HG02970 (cell line): Measurements from ENCODE around the gene MANSC4.
A peak's percentile ranks its signal among the peaks of the same experiment; 100 is the strongest.

Experiments
- ATAC-seq: cut with Tn5 transposase; IDR thresholded peaks from one replicate; pipeline ENCODE4 v1.9.1; 2021; ENCODE audit warnings: mild to moderate bottlenecking, moderate library complexity, moderate number of reproducible peaks; ENCODE audit not compliant: unreplicated experiment, low FRiP score

MANSC4 gene

DNA sequence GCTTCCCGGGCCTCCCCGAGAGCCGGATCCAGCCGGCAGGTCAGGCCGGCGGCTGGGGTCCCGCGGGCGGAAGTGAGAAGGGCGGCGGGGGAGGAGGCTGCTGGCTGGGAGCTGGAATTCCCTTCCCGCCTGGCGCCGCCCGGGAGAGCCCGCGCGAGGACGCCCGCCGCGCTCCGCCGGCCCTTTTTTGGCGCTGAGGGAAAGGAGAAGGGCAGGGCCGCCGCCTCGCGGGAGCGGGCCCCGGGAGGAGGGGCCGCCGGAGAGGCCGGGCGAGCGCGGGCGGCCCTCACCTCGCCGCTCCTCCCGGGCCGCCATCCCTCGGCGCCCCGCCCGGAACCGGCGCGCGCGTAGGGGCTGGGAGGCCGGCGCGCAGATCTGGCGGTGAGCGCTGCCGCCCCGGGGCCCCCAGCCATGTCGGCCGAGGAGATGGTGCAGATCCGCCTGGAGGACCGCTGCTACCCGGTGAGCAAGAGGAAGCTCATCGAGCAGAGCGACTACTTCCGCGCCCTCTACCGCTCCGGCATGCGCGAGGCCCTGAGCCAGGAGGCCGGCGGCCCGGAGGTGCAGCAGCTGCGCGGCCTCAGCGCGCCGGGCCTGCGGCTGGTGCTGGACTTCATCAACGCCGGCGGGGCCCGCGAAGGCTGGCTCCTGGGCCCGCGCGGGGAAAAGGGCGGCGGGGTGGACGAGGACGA is at the start of gene MANSC4, which contains the start of gene KLHL42:
MANSC4 (minus strand) TSS at position 317 of the 692 bp plus-strand sequence. CDS start 8,960 bp downstream, outside the sequence.
KLHL42 (plus strand) TSS at position 314 of the 692 bp plus-strand sequence; CDS start at position 412, 98 bp downstream.
- ATAC-seq = peak; percentile 82

DNA sequence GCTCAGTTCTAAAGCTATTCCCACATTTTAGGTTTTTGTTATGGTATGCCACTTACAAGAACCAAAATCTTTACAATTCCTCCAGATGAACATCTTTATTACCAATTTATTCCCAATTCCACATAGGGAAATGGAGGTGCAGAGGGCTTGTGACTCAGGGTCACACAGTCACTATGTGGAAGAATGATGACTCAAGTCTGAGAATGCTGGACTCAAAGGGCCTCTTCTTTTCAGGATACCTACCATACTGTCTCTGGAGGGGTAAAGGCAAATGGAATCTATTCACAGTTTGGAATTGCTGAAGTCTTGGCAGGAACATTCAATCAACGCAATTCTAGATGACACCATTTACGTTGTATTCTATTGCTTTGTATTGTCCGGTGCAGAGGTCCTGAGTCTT is 48.2 kb upstream of the MANSC4 start:
- no peak for ATAC-seq

DNA sequence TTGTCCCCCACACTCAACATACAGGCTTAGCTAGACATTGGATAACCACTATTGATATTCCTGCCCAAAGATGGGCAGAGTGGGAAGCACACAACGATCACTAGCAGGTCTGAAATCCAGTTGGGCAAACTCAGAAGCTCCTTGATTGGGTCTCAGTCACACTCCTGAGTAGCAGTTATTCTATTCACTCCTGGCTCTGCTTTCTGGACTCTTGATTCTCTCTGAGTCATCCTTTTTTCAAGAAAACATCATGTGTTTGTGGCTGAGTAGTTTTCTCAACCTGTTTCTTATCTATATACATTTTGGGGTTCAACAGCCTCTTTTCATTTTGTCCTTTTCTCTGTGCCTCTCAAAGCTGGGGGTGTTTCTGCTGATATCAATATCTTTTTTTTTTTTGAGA is 46.0 kb upstream of the MANSC4 start:
- no peak for ATAC-seq

DNA sequence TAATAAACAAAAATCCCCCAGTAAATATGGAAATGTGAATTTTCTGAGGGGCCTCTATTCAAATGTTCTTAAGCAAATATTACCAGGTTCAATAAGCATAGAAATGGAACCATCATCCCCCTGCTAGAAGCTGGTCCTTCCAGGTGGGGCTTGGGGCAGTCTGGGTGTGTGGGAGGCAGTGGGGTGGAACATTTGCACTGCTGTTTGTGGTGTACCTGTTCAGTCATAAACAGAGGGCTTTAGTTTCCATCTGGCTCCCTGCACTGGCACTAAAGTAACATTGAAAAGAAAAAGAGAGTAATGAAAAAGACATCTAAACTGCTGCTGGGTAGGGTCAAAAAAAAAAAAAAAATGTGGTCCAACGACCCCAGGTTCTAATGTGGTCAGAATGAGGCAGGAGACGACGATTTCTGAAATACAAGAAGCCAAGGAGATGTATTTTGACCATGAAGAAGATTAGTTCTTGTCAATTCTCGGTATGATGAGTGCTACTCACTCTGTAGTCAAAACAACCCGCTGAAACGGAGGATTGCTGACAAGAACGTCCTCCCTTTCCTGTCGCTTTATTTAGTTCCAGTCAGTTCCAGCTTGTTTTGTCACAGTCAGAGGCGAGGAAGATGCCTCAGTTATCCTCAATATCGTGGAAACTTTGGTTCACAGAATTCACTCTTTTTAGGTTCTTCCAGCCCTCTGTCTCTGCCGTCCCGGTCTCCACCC is 44.2 kb upstream of the MANSC4 start:
- peak; percentile 50 for ATAC-seq

DNA sequence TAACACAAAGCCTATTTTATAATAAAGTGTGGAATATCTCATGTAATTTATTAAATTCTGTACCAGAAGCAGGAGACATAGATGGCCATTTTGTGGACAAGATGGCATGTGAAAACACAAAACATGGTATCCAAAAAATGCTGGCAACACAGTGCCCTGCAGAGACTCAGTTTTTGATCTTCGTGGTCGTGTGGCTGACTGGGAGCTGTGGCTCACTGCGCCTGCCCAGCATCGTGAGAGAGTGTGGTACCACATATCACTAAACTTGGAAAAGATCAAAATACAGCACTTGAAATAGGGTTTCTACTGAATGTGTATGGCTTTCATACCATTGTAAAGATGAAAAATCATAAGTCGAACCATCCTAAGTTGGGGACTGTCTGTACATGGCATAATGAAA is 43.0 kb upstream of the MANSC4 start:
- ATAC-seq = no peak

DNA sequence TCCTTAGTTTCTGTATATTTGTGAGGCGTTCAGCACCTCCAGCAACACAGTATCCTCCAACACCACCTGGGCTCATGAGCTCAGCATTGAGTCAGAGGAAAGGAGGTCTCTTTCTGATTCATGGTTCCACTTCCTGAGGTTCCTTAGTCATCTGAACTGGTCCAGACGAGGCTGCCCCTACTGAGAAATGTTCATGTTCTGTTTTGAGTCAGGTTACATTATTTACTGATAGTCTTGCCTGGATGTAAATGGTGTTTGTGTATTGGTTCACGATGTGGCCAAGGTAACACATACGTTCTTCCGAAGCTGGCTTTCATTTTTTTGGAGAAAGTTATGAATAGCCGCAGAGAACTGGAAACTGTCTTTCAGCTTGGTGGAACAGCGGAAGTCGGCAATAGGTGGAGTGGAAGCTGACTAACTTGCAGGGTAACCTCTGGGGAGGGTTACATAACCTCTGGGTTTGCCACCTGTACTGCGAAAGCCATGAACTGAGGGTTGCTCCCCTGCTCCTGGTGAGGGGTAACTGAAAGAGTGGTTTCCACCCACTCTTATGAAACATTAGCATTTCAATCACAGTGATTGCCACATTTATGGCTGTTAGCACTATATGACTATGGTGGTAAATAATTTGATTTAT is 42.2 kb upstream of the MANSC4 start:
- peak; percentile 67 for ATAC-seq

DNA sequence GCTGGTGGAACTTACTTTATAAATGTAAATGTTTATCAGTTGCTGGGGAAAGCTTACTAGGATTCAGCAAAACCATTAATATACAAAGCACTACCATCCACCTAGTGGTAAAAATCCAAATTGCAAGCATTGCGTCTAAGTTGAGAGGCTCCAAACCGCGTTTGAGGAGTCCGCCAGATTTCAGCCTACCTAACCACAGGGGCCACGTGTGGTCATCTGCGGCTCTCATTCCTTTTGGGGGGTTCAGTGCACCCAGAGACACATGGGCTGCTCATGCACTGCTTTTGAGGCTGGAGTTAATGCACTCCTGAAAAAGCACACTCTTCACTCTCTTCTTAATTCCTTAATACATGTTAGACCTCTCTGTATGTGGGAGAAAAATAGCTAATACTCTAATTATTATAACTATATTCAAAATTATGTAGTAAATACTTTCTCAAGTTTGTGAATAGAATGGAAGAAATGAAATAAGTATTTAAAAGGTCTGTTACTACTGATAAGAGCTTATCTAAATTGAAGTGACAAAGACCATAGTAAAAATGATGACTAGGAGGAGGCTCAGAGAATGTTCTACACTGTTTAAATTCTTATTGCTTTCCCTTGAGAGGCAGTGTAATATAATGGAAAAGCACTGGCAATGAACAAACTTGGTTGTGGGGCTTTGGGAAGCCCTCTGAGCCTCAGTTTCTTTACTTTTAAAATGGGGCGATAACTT is 41.4 kb upstream of the MANSC4 start:
- no peak for ATAC-seq

DNA sequence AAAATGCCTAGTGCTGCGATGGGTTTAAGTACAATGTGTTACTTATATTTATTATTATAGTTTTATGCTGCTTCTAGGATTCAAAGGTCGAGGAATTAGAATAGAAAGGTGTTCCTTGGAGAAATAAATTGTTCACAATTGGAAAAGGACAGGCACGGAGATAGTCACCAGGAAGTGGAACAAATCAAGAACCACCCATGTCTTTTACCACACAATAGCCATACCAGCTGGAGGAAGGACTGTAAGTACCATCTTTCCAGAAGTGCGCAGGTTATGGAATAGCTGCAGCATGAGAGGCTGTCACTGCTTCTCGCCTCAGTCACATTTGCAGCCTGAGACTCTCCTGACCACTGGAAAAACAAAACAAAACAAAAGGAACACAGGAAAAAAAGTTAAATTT is 40.5 kb upstream of the MANSC4 start:
- no peak for ATAC-seq

DNA sequence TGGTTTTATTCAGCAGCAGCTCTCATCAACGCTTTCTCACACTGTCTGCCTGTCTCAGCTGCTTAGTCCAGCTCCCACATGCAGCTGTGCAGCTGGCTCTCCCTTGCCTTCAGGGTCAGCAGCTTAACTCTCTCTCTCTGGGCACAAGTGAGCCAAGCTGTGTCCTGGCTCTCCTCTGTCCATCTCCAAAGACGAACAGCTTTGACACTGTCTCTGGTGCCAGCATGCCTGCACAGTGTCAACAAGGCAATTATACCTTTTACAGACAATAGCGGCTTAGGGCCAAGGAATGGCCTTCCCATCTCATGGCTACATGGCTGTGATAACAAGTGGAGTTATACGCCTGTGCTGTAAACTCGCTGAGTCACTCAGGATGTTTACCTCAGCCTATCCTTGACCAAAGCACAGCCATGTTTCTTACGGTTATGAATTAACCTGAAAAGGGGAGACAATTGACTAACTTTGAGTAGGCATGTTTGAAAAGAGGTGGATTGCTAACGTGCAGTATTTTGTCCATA is 38.4 kb upstream of the MANSC4 start:
- ATAC-seq = no peak

DNA sequence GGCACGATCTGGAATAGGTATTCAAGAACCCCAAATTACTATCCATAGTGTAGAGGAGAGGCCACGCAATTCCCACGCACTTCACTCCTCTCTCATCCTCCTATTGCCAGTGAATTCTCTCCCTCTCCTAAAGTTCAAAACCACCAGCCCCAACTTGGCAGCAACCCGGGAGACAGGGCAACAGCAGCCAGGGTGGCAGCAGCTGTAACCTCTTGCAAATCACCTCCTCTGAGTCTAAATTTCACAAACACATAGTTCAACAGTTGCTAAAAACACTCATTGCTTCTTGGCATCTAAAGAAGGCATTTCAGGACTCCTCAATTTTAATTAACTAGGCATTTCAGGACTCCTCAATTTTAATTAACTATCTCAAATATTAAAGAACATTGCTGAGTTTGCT is 37.7 kb upstream of the MANSC4 start:
- ATAC-seq = no peak

DNA sequence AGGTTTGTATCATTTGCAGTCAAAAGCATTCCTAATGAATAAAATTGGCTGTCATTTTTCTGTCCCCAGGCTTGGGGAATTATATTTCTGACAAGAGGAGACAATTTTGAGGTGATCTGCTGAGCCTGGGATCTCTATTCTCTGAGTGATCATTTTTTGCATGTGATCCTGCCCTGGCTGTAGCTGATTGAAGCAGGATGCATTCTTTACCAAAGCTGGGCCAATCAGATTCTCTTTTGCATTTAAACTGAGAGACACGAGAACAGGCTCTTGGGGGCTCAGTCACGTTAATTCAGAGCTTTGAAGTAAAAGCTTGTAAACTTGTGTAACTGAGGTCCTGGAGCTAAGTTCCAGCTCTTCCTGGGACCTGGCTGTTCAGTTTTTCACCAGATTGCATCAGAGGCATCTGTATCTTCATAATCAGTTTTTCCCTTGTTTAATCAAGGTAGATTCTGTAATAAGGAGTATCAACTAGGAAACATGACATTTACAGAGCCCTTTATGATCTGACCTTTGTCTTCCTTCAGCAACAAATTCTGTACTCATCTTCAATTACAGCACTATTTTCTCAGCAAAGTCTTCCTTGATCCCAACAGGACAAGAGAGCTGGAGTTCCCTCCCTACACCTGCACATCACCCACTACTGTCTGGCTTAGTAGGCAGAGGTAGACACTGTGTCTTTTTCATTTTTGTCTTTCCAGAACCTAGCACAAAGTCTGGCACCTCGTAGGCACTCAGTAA is 35.0 kb upstream of the MANSC4 start:
- ATAC-seq = no peak

DNA sequence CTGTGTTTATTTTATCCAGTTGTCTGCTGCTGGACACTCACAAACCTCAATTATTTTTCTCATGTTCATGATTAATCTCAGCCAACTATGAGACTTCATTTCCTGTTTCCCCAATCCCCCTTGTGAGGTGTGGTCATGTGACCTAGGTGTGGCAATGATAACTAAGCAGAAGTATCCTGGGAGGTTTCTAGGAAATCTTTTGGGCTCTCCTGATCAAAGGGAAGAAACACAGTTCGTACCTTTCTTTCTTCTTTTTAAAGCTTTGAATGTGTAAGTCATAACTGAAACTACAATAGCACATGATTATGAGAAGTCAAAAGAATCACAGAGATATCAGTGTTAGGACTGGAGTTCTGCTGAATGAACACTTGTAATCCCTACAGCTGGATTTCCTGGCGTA is 34.4 kb upstream of the MANSC4 start:
- ATAC-seq = no peak

DNA sequence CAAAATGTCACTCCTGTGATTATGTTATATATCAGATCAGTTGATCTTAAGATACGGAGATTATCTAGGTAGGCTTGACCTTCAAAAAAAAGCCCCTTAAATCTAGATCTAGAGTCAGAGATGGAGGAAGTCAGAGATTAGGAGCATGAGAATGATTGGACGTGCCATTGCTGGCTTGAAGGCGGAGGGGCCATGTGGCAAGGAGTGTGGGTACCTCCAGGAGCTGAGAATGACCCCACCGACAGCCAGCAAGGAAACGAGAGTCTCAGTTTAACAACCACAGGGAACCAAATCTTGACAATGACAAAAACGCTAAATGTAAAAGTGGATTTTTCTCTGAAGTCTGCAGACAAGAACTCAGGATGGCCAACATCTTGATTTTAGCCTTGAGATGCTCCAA is 32.5 kb upstream of the MANSC4 start:
- ATAC-seq = no peak

DNA sequence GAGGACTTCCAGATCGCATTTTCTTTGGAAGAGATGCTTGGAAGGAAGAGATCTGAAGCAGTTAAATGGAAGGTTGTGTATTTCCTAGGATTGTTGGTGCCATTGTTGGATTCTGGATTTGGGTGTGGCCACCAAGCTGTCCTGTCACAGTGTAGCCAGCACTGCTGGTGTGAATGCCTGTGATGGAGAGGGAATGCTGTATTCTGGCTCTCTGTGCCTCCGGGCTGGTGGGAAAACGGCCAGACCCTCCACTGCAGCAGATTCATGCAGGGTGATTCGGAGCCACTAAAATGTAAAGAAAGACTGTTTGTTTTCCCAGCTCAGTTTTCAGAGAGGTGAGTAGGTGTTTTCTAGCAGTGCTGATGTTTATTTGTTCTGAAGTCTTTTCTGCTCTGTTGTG is 30.7 kb upstream of the MANSC4 start:
- no peak for ATAC-seq

DNA sequence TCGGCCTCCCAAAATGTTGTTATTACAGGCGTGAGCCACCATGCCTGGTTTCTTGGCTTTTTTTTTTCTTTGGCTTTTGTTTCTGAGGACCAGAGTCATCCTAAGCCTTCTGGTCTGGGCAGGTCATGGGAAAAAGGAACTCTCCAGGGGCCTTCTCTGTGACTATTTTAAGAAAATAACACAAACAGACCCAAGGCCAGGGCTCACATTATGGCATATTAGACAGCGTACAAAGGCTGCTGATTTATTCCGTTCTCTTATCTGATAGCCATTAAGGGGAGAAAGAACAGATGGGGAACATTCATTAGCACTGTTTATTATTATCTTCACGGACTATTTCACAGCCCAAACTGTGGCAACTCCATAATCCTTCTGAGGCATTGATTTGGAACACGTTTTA is 28.8 kb upstream of the MANSC4 start:
- no peak for ATAC-seq

DNA sequence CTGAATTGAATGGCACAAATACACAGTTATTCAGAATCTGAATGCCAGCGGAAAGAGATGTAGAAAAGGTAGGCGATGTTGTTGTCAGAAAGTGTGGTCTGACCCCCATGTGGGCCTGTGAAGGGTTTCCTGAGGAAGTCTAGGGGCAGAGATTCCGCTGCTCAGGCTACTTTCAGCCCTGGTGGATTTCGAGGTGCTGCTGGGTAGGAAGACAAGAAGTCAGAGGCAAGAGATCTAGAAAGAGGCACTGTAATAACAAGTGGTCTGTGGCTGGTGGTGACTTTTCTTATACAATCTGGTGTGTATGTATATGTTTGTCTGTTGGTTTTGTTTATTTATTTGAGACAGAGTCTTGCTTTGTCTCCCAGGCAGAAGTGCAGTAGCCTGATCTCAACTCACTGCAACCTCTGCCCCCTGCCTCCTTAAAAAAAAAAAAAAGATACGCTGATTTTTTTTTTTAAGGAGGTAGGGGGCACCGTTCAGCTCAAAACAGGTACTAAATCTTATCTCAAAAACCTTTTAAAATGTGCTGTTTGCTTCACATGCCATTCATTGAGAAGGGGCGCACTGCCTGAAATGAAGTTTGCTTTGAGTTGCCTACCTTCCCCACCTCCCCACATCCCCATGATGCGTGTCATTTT is 27.1 kb upstream of the MANSC4 start:
- no peak for ATAC-seq

DNA sequence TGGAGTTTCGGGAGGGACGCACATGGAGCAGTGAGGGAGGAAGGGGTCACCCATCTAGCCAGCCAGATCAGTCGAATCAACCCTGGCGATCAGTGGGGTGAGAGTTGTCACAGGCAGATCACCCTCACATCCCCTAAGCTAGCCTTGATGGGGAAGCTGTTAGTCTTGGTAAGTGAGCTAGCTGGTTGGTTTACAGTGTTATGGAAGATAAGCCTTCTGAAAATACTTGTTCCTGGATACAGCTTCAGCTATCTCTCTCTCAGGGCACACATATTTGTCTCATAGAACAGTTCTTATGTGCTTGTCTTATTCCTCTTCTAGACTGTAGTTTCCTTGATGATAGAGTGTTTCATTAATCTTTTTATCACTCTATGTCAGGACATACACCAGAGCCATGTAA is 26.2 kb upstream of the MANSC4 start:
- ATAC-seq = no peak

DNA sequence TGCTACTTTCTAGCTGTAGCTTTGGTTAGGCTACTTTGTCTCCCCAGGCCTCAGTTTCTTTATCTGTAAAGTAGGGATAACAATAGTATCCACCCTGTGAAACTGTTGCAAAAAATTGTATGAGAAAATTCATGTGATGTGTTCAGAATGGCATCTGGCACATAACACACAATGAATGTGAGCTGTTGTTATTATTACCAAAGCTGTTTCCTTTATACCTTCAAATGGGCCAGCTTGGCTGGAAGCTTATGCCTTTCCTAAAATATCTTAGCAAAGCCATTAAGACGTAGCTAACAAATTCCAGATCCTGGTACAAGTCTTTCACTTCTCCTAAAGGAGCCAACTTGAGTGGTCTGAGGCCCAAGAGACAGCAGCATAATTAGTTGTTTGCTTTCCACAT is 25.2 kb upstream of the MANSC4 start:
- ATAC-seq = no peak

DNA sequence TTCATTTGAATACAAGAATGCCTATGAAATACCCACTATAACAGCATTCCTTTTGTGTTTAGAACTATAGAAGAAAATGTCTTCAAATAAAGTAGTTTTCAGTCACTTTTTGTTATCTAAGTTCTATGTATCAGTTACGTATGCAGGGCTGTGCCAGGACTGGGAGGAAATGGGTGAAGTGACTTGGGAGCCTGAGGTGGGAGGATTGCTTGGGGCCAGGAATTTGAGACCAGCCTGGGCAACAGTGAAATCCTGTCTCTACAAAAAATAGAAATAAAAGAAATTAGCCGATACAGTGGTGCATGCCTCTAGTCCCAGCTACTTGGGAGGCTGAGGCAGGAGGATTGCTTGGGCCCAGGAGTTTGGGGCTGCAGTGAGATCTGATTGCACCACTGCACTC is 22.9 kb upstream of the MANSC4 start:
- no peak for ATAC-seq

DNA sequence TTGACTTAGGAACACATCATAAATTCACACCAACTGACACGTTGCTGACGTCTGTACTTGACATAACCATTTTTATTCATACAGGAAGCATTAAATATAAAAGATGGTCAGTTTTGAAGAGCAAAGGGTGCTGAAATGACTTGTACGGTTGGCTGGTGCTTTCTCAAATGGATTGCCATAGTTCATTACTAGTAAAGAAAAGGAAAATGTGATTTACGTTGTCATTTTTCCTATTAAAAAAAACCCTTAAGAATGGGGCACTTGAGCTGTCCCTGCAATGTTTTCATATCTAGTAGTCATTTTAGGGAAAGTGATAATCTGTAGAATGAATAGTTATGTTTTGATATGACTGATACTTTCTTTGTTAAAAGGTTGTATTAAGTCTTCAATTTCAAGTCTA is 22.5 kb upstream of the MANSC4 start:
- no peak for ATAC-seq
